Stimulated activated memory B cell treated with anti-CD40 and anti-IgM and Interleukin-4, amounts not matched to agents 10 μg/mL and 1 μg/mL and 100 μg/mL, for 72 hours (primary cell): ENCODE results near the gene IGFN1.

Source experiments
- ATAC-seq: fragments of 150-1000 bp; cut with Tn5 transposase; 2 replicates; pipeline ENCODE4 v1.10.0; 2021
- H3K27ac Mint-ChIP-seq: one replicate; pipeline ENCODE4 v1.8.0; 2022; ENCODE audit warnings: mild to moderate bottlenecking, mixed read lengths
- H3K27me3 Mint-ChIP-seq: one replicate; pipeline ENCODE4 v1.8.0; 2022; ENCODE audit warnings: mixed read lengths
- H3K36me3 Mint-ChIP-seq: one replicate; pipeline ENCODE4 v1.8.0; 2022; ENCODE audit warnings: mixed read lengths
- H3K4me1 Mint-ChIP-seq: one replicate; pipeline ENCODE4 v1.8.0; 2022; ENCODE audit warnings: mixed read lengths
- H3K4me3 Mint-ChIP-seq: one replicate; pipeline ENCODE4 v1.8.0; 2022; ENCODE audit warnings: mild to moderate bottlenecking, moderate library complexity, mixed read lengths
- H3K9me3 Mint-ChIP-seq: one replicate; pipeline ENCODE4 v1.8.0; 2022; ENCODE audit warnings: mixed read lengths

The IGFN1 gene

GRCh38 chr1:201190624-201191051 is at the start of gene IGFN1:
IGFN1 (plus strand) TSS chr1:201190824; CDS start chr1:201193294, 2,470 bp downstream.
- Mint-ChIP-seq H3K36me3 (no peaks in the 10 kb centered on the region), H3K4me1 (no peaks in the 10 kb centered on the region), H3K4me3 (no peak within 1 kb of the TSS), H3K27me3 (peaks cover 28% of the 10 kb centered on the region), H3K9me3 (no peaks in the 10 kb centered on the region), H3K27ac (no peak within 1 kb of the TSS)
- ATAC-seq: no peak

GRCh38 chr1:201140941-201141260 is 49.7 kb upstream of the IGFN1 start:
- no peaks in the 10 kb centered on the region for H3K9me3 Mint-ChIP-seq
- H3K4me3 Mint-ChIP-seq: no peak overlapping the region
- H3K36me3 Mint-ChIP-seq: peaks cover 59% of the 10 kb centered on the region
- H3K27ac Mint-ChIP-seq: no peak overlapping the region
- H3K27me3 Mint-ChIP-seq: no peaks in the 10 kb centered on the region
- H3K4me1 Mint-ChIP-seq: no peaks in the 10 kb centered on the region
- ATAC-seq: no peak

- ATAC-seq: no peak
- H3K36me3 Mint-ChIP-seq: peaks cover 63% of the 10 kb centered on the region
- H3K4me1 Mint-ChIP-seq: no peaks in the 10 kb centered on the region
- H3K4me3 Mint-ChIP-seq: no peak overlapping the region
- no peaks in the 10 kb centered on the region for H3K27me3 Mint-ChIP-seq
- no peak overlapping the region for H3K27ac Mint-ChIP-seq
- no peaks in the 10 kb centered on the region for H3K9me3 Mint-ChIP-seq
These were observed 49.2 kb upstream of the IGFN1 start for GRCh38 chr1:201141418-201141817.

GRCh38 chr1:201142011-201142848 is 48.4 kb upstream of the IGFN1 start:
- Mint-ChIP-seq H3K9me3 (no peaks in the 10 kb centered on the region), H3K4me1 (no peaks in the 10 kb centered on the region), H3K27ac (peak overlapping the region; percentile 7), H3K36me3 (peaks cover 71% of the 10 kb centered on the region), H3K27me3 (no peaks in the 10 kb centered on the region), H3K4me3 (no peak overlapping the region)
- no peak for ATAC-seq

- Mint-ChIP-seq H3K4me3 (no peak overlapping the region), H3K27ac (no peak overlapping the region), H3K36me3 (peaks cover 75% of the 10 kb centered on the region), H3K4me1 (no peaks in the 10 kb centered on the region), H3K27me3 (no peaks in the 10 kb centered on the region), H3K9me3 (no peaks in the 10 kb centered on the region)
- no peak for ATAC-seq
These were observed 47.5 kb upstream of the IGFN1 start for GRCh38 chr1:201142849-201143725.

GRCh38 chr1:201143726-201144635 is 46.6 kb upstream of the IGFN1 start:
- Mint-ChIP-seq H3K9me3 (no peaks in the 10 kb centered on the region), H3K27me3 (no peaks in the 10 kb centered on the region), H3K27ac (no peak overlapping the region), H3K36me3 (peaks cover 74% of the 10 kb centered on the region), H3K4me1 (no peaks in the 10 kb centered on the region), H3K4me3 (no peak overlapping the region)
- no peak for ATAC-seq

- H3K4me1 Mint-ChIP-seq: no peaks in the 10 kb centered on the region
- H3K27me3 Mint-ChIP-seq: no peaks in the 10 kb centered on the region
- no peak overlapping the region for H3K4me3 Mint-ChIP-seq
- no peak for ATAC-seq
- no peak overlapping the region for H3K27ac Mint-ChIP-seq
- H3K36me3 Mint-ChIP-seq: peaks cover 66% of the 10 kb centered on the region
- H3K9me3 Mint-ChIP-seq: no peaks in the 10 kb centered on the region
These were observed 45.9 kb upstream of the IGFN1 start for GRCh38 chr1:201144701-201145100.

- H3K27ac Mint-ChIP-seq: no peak overlapping the region
- no peaks in the 10 kb centered on the region for H3K27me3 Mint-ChIP-seq
- peaks cover 62% of the 10 kb centered on the region for H3K36me3 Mint-ChIP-seq
- no peaks in the 10 kb centered on the region for H3K4me1 Mint-ChIP-seq
- no peak for ATAC-seq
- no peaks in the 10 kb centered on the region for H3K9me3 Mint-ChIP-seq
- no peak overlapping the region for H3K4me3 Mint-ChIP-seq
These were observed 45.5 kb upstream of the IGFN1 start for GRCh38 chr1:201145132-201145531.

GRCh38 chr1:201145816-201146215 is 44.8 kb upstream of the IGFN1 start:
- no peak for ATAC-seq
- no peak overlapping the region for H3K27ac Mint-ChIP-seq
- H3K36me3 Mint-ChIP-seq: peaks cover 63% of the 10 kb centered on the region
- H3K4me1 Mint-ChIP-seq: no peaks in the 10 kb centered on the region
- H3K9me3 Mint-ChIP-seq: no peaks in the 10 kb centered on the region
- H3K4me3 Mint-ChIP-seq: no peak overlapping the region
- H3K27me3 Mint-ChIP-seq: no peaks in the 10 kb centered on the region

GRCh38 chr1:201146626-201147390 is 43.8 kb upstream of the IGFN1 start:
- peaks cover 69% of the 10 kb centered on the region for H3K36me3 Mint-ChIP-seq
- no peaks in the 10 kb centered on the region for H3K4me1 Mint-ChIP-seq
- H3K4me3 Mint-ChIP-seq: no peak overlapping the region
- no peak for ATAC-seq
- H3K27ac Mint-ChIP-seq: no peak overlapping the region
- H3K27me3 Mint-ChIP-seq: no peaks in the 10 kb centered on the region
- H3K9me3 Mint-ChIP-seq: no peaks in the 10 kb centered on the region

GRCh38 chr1:201147396-201148015 is 43.1 kb upstream of the IGFN1 start:
- no peak for ATAC-seq
- no peaks in the 10 kb centered on the region for H3K27me3 Mint-ChIP-seq
- no peak overlapping the region for H3K4me3 Mint-ChIP-seq
- H3K9me3 Mint-ChIP-seq: no peaks in the 10 kb centered on the region
- no peaks in the 10 kb centered on the region for H3K4me1 Mint-ChIP-seq
- no peak overlapping the region for H3K27ac Mint-ChIP-seq
- H3K36me3 Mint-ChIP-seq: peaks cover 62% of the 10 kb centered on the region

- Mint-ChIP-seq H3K4me1 (peaks cover 7% of the 10 kb centered on the region), H3K4me3 (no peak overlapping the region), H3K27me3 (no peaks in the 10 kb centered on the region), H3K36me3 (peaks cover 44% of the 10 kb centered on the region), H3K9me3 (no peaks in the 10 kb centered on the region), H3K27ac (no peak overlapping the region)
- no peak for ATAC-seq
These were observed 41.2 kb upstream of the IGFN1 start for GRCh38 chr1:201149400-201149799.

- Mint-ChIP-seq H3K27me3 (peaks cover 29% of the 10 kb centered on the region), H3K4me3 (peak overlapping the region; percentile 81), H3K27ac (peak overlapping the region; percentile 80), H3K36me3 (peaks cover 13% of the 10 kb centered on the region), H3K4me1 (peaks cover 13% of the 10 kb centered on the region), H3K9me3 (no peaks in the 10 kb centered on the region)
- ATAC-seq: peak; percentile 89
These were observed 36.9 kb upstream of the IGFN1 start for GRCh38 chr1:201153474-201154388.
